CD4-positive, CD25-positive, alpha-beta regulatory T cell (primary cell): ENCODE measurements around the gene GPX2. TPM values are rescaled to one million over a fixed set of nuclear protein-coding genes. Genes with fewer than 3 reads are reported as not detected.
A peak's percentile ranks its signal among the peaks of the same experiment; 100 is the strongest.

Source experiments
- ATAC-seq, 2 donors: fragments of 150-1000 bp; cut with Tn5 transposase; one replicate each; pipeline ENCODE4 v1.10.0; 2021; ENCODE audit warnings: low read depth in 2 of 2, moderate number of reproducible peaks in 2 of 2, moderate library complexity in 1 of 2
- DNase-seq, 3 donors: peaks; one replicate each; pipeline versions ENCODE4 v3.0.0 to v3.0.0-alpha.2; 2012 to 2022; ENCODE audit warnings: mixed read lengths in 1 of 3
- H3K27ac ChIP-seq: one replicate; pipeline ENCODE4 v1.7.0; 2013; ENCODE audit warnings: mild to moderate bottlenecking, low read length; ENCODE audit not compliant: insufficient read depth, poor library complexity, severe bottlenecking
- H3K27me3 ChIP-seq: one replicate; pipeline ENCODE4 v1.7.0; 2013; ENCODE audit warnings: low read length; ENCODE audit not compliant: control insufficient read depth, insufficient read depth
- H3K36me3 ChIP-seq: one replicate; pipeline ENCODE4 v1.7.0; 2013; ENCODE audit warnings: mild to moderate bottlenecking, low read length, moderate library complexity; ENCODE audit not compliant: control insufficient read depth, insufficient read depth
- H3K4me1 ChIP-seq: 2 replicates; pipeline ENCODE4 v1.7.0; 2013; ENCODE audit warnings: mild to moderate bottlenecking, low read length; ENCODE audit not compliant: insufficient read depth, control insufficient read depth, poor library complexity, severe bottlenecking
- H3K4me3 ChIP-seq: one replicate; pipeline ENCODE4 v1.7.0; 2013; ENCODE audit warnings: low read depth, mild to moderate bottlenecking, low read length, moderate library complexity
- H3K9me3 ChIP-seq, 2 experiments: 1 replicate in 1 of 2; 2 replicates in 1 of 2; pipeline ENCODE4 v1.7.0; 2013; ENCODE audit warnings: low read length in 2 of 2, mild to moderate bottlenecking in 1 of 2, moderate library complexity in 1 of 2; ENCODE audit not compliant: control insufficient read depth in 2 of 2
- H3K27ac Mint-ChIP-seq, 3 donors: one replicate each; pipeline ENCODE4 v1.8.0; 2020 to 2022; ENCODE audit warnings: mild to moderate bottlenecking in 3 of 3, mixed read lengths in 3 of 3, moderate library complexity in 2 of 3
- H3K27me3 Mint-ChIP-seq: one replicate; pipeline ENCODE4 v1.8.0; 2022; ENCODE audit warnings: mild to moderate bottlenecking, mixed read lengths
- H3K36me3 Mint-ChIP-seq: one replicate; pipeline ENCODE4 v1.8.0; 2020; ENCODE audit warnings: mixed read lengths
- H3K4me1 Mint-ChIP-seq, 4 donors: one replicate each; pipeline ENCODE4 v1.8.0; 2020 to 2022; ENCODE audit warnings: mixed read lengths in 4 of 4, mild to moderate bottlenecking in 1 of 4
- H3K4me3 Mint-ChIP-seq, 4 donors: one replicate each; pipeline ENCODE4 v1.8.0; 2020 to 2022; ENCODE audit warnings: mild to moderate bottlenecking in 4 of 4, mixed read lengths in 4 of 4, moderate library complexity in 3 of 4
- H3K9me3 Mint-ChIP-seq, 7 donors: one replicate each; pipeline ENCODE4 v1.8.0; 2020 to 2022; ENCODE audit warnings: mixed read lengths in 7 of 7, mild to moderate bottlenecking in 3 of 7, moderate library complexity in 2 of 7
- polyA plus RNA-seq, 4 donors: library from polyadenylated mRNA; unstranded; fragments of 300-500 nt; fragmentation: Illumina TruSeq; gene quantifications; one replicate each; pipeline ENCODE4 v1.2.3, GENCODE V29; 2021
- total RNA-seq: library from RNA; stranded (reverse); gene quantifications from one replicate; pipeline ENCODE4 v1.2.3, GENCODE V29; 2022

The GPX2 gene
- total and polyA plus RNA-seq, 5 donors from 2014 or later, result 0.54 to 0.94 TPM; not detected in 3

DNA sequence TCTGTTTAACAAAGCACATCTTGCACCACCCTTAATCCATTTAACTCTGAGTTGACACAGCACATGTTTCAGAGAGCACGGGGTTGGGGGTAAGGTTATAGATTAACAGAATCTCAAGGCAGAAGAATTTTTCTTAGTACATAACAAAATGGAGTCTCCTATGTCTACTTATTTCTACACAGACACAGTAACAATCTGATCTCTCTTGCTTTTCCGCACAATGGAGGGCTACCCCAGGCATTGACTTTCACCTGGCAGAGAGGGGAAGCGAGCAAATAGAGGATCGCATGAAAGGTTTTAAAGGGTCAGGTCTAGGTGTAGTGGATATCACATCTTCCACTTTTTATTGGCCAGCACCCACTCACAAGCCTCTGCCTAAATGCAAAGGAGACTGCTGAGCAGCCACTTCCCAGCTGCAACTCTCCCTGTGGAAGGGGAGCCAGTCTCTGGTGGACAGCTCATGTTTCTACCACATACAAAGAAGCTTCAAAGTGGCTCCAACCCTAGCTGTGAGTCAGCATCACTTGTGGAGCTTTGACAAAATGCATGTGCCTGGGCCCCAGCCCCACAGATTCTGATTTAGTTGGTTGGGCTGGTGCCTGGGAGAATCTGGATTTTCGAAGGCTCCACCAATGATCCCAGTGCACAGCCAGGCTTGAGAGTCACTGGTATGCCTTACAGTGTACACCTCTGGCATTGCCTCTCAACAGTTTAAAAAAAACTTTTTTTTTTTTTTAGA lies 37.0 kb upstream of the GPX2 start:
- no peaks in the 10 kb centered on the region for H3K9me3 ChIP-seq
- Mint-ChIP-seq H3K9me3 (no peaks in the 10 kb centered on the region), H3K36me3 (no peaks in the 10 kb centered on the region), H3K4me1 (peaks cover 6 to 11% (median 8%) of the 10 kb centered on the region in 4 donors), H3K27ac (no peak overlapping the region), H3K4me3 (no peak overlapping the region), H3K27me3 (peaks cover 17% of the 10 kb centered on the region)
- H3K4me1 ChIP-seq, result peaks cover 5% of the 10 kb centered on the region
- no peaks in the 10 kb centered on the region for H3K36me3 ChIP-seq
- DNase-seq, result no peak
- no peak overlapping the region for H3K27ac ChIP-seq
- no peak for ATAC-seq
- no peaks in the 10 kb centered on the region for H3K27me3 ChIP-seq
- no peak overlapping the region for H3K4me3 ChIP-seq

DNA sequence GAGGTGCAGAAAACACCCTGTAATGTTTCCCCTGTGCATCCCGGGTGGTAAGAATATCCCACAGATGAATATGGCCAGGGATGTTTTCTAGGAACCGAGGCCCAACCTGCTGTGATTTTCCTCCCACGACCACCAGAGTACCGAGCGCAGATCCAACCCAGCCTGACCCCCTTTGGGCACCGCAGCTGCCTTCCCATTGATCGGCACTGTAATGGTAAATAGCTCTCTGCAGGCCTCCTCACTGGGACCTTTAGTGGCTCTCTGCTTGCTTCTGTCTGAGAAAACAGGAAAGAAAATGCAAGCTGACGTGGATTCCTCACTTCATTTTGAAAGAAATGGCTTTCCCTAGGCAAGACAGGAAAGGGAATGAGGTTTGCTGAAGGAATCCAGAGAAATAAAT lies 32.0 kb upstream of the GPX2 start:
- H3K4me3 Mint-ChIP-seq, result peak overlapping the region in 3 of 4 donors; percentile 7 to 86 (median 83)
- no peaks in the 10 kb centered on the region for H3K9me3 Mint-ChIP-seq
- DNase-seq (no peak), ATAC-seq (no peak)
- peaks cover 13% of the 10 kb centered on the region for H3K27me3 Mint-ChIP-seq
- H3K4me1 ChIP-seq, result peaks cover 18% of the 10 kb centered on the region
- no peaks in the 10 kb centered on the region for H3K36me3 Mint-ChIP-seq
- H3K4me3 ChIP-seq, result no peak overlapping the region
- H3K27ac ChIP-seq, result no peak overlapping the region
- H3K4me1 Mint-ChIP-seq, result peaks cover 5 to 26% (median 8%) of the 10 kb centered on the region in 4 donors
- H3K27me3 ChIP-seq, result no peaks in the 10 kb centered on the region
- no peaks in the 10 kb centered on the region for H3K36me3 ChIP-seq
- H3K27ac Mint-ChIP-seq, result no peak overlapping the region
- H3K9me3 ChIP-seq, result no peaks in the 10 kb centered on the region

DNA sequence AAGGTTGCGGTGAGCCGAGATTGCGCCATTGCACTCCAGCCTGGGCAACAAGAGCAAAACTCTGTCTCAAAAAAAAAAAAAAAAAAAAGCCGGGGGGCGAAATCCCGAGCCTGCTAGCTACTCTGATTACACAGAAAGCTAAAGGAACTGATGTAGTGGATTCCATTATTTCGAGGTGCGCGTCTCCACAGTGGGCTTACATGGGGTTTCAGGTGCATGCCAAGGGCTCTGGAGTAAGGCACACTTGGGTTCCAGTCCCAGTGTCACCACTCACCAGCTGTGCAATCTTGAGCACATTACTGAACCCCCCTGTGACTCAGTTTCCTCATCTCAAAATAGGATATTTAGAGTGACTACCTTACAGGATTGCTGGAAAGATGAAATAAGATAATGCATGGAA lies 31.3 kb upstream of the GPX2 start:
- H3K4me3 ChIP-seq, result no peak overlapping the region

DNA sequence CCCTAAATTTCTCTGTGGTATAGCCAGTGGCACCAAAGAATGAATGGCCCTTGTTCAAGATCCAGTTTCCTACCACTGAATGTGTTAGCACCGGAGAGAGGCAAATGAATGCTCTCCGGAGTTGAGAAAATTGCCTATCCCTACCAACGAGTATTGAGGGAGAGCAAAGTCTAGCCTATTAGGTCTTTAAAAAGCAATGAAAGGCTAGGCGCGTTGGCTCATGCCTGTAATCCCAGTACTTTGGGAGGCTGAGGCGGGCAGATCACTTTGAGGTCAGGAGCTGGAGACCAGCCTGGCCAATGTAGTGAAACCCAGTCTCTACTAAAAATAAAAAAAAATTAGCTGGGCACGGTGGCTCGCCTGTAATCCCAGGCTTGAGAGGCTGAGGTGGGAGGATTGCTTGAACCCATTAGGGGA lies 30.5 kb upstream of the GPX2 start:
- Mint-ChIP-seq H3K27me3 (peaks cover 13% of the 10 kb centered on the region), H3K36me3 (peaks cover 3% of the 10 kb centered on the region), H3K4me1 (peaks cover 5 to 39% (median 11%) of the 10 kb centered on the region in 4 donors), H3K4me3 (peak overlapping the region; percentile 86 to 91 (median 90)), H3K27ac (peak overlapping the region in 2 of 3 donors; percentile 75 to 92), H3K9me3 (no peaks in the 10 kb centered on the region)
- H3K4me3 ChIP-seq, result peak overlapping the region; percentile 48
- no peaks in the 10 kb centered on the region for H3K36me3 ChIP-seq
- no peak overlapping the region for H3K27ac ChIP-seq
- DNase-seq (no peak), ATAC-seq (no peak)
- H3K27me3 ChIP-seq, result no peaks in the 10 kb centered on the region
- H3K9me3 ChIP-seq, result no peaks in the 10 kb centered on the region
- H3K4me1 ChIP-seq, result peaks cover 18% of the 10 kb centered on the region

More for the DNA sequence above, 31.3 kb upstream of the GPX2 start:
- no peak overlapping the region for H3K27ac Mint-ChIP-seq
- Histone ChIP-seq H3K4me1 (peaks cover 18% of the 10 kb centered on the region), H3K9me3 (no peaks in the 10 kb centered on the region), H3K27ac (no peak overlapping the region), H3K27me3 (no peaks in the 10 kb centered on the region), H3K36me3 (no peaks in the 10 kb centered on the region)
- no peak for DNase-seq
- H3K27me3 Mint-ChIP-seq, result peaks cover 13% of the 10 kb centered on the region
- no peak for ATAC-seq
- peaks cover 5 to 32% (median 8%) of the 10 kb centered on the region in 4 donors for H3K4me1 Mint-ChIP-seq
- H3K4me3 Mint-ChIP-seq, result peak overlapping the region in 1 of 4 donors; percentile 83
- no peaks in the 10 kb centered on the region for H3K9me3 Mint-ChIP-seq
- H3K36me3 Mint-ChIP-seq, result no peaks in the 10 kb centered on the region

DNA sequence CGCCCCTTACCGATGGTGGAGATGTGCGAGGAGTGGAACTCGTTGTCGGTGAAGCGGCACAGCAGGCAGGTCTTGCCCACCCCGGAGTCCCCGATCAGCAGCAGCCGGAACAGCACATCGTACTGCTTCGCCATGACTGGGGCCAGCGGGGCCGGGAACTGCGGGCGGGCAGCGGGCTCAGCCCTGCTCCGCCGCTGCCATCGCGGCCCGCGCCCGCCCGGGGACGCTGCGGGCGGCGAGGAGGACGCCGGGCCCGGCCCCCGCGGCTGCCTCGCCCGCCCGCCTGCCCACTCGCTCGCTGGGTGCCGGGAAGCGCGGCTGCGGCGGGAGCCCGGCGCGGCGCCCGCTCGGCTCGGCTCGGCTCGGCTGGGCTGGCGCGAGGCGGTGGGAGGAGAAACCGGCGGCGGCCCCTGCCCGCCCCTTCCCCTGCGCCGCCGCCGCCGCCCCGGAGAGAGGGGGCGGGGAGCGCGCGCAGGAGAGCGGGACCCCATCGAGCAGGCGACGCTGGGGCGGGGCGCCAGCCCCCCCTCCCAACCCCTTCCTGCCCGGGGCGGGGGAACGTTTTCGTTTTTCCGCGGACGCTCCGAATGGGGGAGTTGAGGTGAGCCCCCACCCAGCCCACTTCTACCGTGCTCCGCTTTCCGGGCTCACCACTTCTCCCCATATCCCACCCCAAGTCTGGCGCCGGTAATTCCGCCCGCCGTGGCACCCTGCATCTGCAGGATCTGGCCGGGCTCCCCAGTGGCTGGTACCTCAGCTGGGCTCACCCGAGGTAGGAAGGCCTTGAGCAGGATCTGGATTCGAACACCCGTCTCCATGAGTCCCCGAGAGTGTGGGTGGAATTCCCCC lies 29.6 kb upstream of the GPX2 start, which contains the start of gene RAB15:
Gene RAB15, minus strand, starts transcription at position 394 of the 849 bp plus-strand sequence. Its CDS starts 260 bp downstream, at position 134.
- peak; percentile 23 to 38 (median 35) for DNase-seq
- no peaks in the 10 kb centered on the region for H3K27me3 ChIP-seq
- Mint-ChIP-seq H3K9me3 (no peaks in the 10 kb centered on the region), H3K4me1 (peaks cover 5 to 48% (median 11%) of the 10 kb centered on the region in 4 donors), H3K4me3 (peak within 1 kb of the TSS; percentile 86 to 91 (median 90)), H3K36me3 (peaks cover 7% of the 10 kb centered on the region), H3K27ac (peak within 1 kb of the TSS; percentile 75 to 94 (median 92)), H3K27me3 (peaks cover 7% of the 10 kb centered on the region)
- no peaks in the 10 kb centered on the region for H3K36me3 ChIP-seq
- peaks cover 18% of the 10 kb centered on the region for H3K4me1 ChIP-seq
- no peak within 1 kb of the TSS for H3K27ac ChIP-seq
- H3K9me3 ChIP-seq, result no peaks in the 10 kb centered on the region
- peak within 1 kb of the TSS; percentile 48 for H3K4me3 ChIP-seq
- peak; percentile 64 to 65 for ATAC-seq

DNA sequence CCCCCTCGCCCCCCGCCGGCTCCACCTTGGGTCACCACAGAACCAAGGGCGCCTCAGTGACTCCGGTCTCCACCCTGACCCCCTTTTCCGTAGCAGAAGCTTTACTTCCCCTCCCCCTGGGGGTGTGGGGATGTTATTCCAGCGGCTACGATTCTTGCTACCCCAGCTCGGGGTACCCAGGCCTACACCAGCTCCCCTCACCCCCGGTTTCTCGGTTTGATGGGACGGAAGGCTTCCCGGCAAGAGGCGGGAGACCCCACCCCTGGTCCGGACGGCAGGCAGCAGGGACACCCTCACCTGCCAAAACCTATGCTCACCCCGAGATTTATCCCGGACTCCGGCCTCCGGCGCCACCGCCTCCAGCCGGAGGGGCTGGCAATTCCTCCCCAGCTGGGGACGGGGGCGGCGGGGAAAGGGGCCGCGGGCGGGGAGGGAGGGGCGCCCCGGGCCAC lies 29.0 kb upstream of the GPX2 start:
- peak overlapping the region; percentile 7 for H3K4me3 ChIP-seq
- ATAC-seq (no peak), DNase-seq (no peak)
- peak overlapping the region; percentile 54 to 94 (median 89) for H3K27ac Mint-ChIP-seq
- H3K9me3 ChIP-seq, result no peaks in the 10 kb centered on the region
- peak overlapping the region; percentile 23 to 88 (median 84) for H3K4me3 Mint-ChIP-seq
- H3K36me3 ChIP-seq, result no peaks in the 10 kb centered on the region
- no peaks in the 10 kb centered on the region for H3K27me3 ChIP-seq
- H3K27me3 Mint-ChIP-seq, result peaks cover under 1% of the 10 kb centered on the region
- peaks cover 5 to 54% (median 11%) of the 10 kb centered on the region in 4 donors for H3K4me1 Mint-ChIP-seq
- no peaks in the 10 kb centered on the region for H3K9me3 Mint-ChIP-seq
- peaks cover 10% of the 10 kb centered on the region for H3K36me3 Mint-ChIP-seq
- peaks cover 18% of the 10 kb centered on the region for H3K4me1 ChIP-seq
- no peak overlapping the region for H3K27ac ChIP-seq

DNA sequence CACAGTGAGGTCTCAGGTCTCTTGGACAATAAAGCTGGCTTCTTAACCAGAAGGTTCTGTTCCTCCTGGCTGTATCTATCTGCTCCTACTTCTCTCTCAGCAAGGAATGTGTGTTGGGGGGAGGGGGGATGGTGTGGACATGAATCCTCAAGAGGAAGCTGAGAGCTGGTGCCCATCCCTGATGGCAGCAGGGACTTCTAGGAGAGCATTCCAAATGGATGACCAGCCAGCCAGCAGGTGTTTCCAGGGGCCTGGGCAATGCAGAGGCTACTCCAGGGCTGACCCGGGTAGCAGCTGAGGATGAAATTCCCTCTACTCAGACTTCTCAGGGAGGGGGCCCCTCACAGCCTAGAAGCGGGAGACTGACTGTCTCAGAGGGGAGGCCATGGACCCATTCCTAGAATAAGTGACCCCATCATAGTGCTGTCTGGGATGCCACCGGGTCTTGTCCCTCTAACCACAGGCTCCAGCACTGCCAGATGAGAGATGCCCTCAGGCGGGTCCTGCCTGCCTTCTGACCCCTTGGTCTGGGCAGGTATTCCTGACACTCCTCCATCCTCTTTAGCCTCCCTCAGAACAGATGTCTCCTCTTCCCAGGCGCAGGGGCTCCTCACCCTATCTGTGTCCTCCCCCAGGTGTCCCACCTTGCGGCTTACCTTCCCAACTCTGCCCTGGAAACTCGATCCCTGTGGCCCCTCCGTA lies 28.4 kb upstream of the GPX2 start:
- Histone ChIP-seq H3K4me3 (no peak overlapping the region), H3K27ac (no peak overlapping the region), H3K36me3 (no peaks in the 10 kb centered on the region), H3K4me1 (peaks cover 18% of the 10 kb centered on the region), H3K9me3 (no peaks in the 10 kb centered on the region), H3K27me3 (no peaks in the 10 kb centered on the region)
- Mint-ChIP-seq H3K36me3 (peaks cover 10% of the 10 kb centered on the region), H3K27ac (peak overlapping the region; percentile 54 to 94 (median 89)), H3K4me3 (peak overlapping the region; percentile 23 to 88 (median 84)), H3K27me3 (no peaks in the 10 kb centered on the region), H3K9me3 (no peaks in the 10 kb centered on the region), H3K4me1 (peaks cover 5 to 52% (median 9%) of the 10 kb centered on the region in 4 donors)
- ATAC-seq, result no peak
- no peak for DNase-seq
